Endothelial cell of coronary artery (primary cell): ENCODE measurements around the gene STAT5B. TPM values are rescaled to one million over a fixed set of nuclear protein-coding genes. Genes with fewer than 3 reads are reported as not detected.

Experiments
- total RNA-seq: library from RNA; depleted of rRNA; stranded (reverse); fragments of >200 nt; gene quantifications from 2 replicates; pipeline ENCODE4 v1.2.3, GENCODE V29; 2014

Gene STAT5B
- total RNA-seq = 30.3 and 43.4 TPM in 2 replicates

GRCh38 chr17:42276359-42276608 lies at the start of gene STAT5B:
Gene STAT5B, minus strand, starts transcription at chr17:42276391. Its CDS starts 44,264 bp downstream, at chr17:42232127.

GRCh38 chr17:42287977-42288802 lies 12.0 kb upstream of the STAT5B start, which contains the start of gene STAT5A:
Gene STAT5A, plus strand, starts transcription at chr17:42288498. Its CDS starts 914 bp downstream, at chr17:42289412.

GRCh38 chr17:42193969-42194899 lies 82.0 kb downstream of the STAT5B start, which contains the start of gene GHDC:
Gene GHDC, minus strand, starts transcription at chr17:42194494. Its CDS starts 913 bp downstream, at chr17:42193581.

GRCh38 chr17:42184713-42185620 lies 91.2 kb downstream of the STAT5B start, which contains the start of gene HCRT:
Gene HCRT, minus strand, starts transcription at chr17:42185452. Its CDS starts 87 bp downstream, at chr17:42185365.

GRCh38 chr17:42180922-42181850 lies 95.0 kb downstream of the STAT5B start, which contains the start of gene KCNH4:
Gene KCNH4, minus strand, starts transcription at chr17:42181142. Its CDS starts 197 bp downstream, at chr17:42180945.

Other genes starting within 250 kb of the STAT5B start
- 0.09 and 0.28 TPM in 2 replicates for gene C17orf113, start 225.8 kb downstream of the STAT5B start, total RNA-seq
- not detected in 2 replicates for gene ZNF385C, start 177.9 kb downstream of the STAT5B start, total RNA-seq
- gene DHX58, start 163.7 kb downstream of the STAT5B start, total RNA-seq = 4.0 and 6.8 TPM in 2 replicates
- gene KAT2A, start 155.0 kb downstream of the STAT5B start, total RNA-seq = 6.9 and 13.9 TPM in 2 replicates
- gene HSPB9, start 153.6 kb downstream of the STAT5B start, total RNA-seq = not detected in 2 replicates
- 77.1 and 79.1 TPM in 2 replicates for gene RAB5C, start 121.4 kb downstream of the STAT5B start, total RNA-seq
- under 0.01 TPM in 2 replicates for gene KCNH4, start 95.2 kb downstream of the STAT5B start, total RNA-seq
- gene HCRT, start 90.9 kb downstream of the STAT5B start, total RNA-seq = not detected in 2 replicates
- 8.5 and 15.0 TPM in 2 replicates for gene GHDC, start 81.9 kb downstream of the STAT5B start, total RNA-seq
- 14.8 and 25.9 TPM in 2 replicates for gene STAT5A, start 12.1 kb upstream of the STAT5B start, total RNA-seq
- 76.6 and 104 TPM in 2 replicates for gene STAT3, start 112.1 kb upstream of the STAT5B start, total RNA-seq
- gene CAVIN1, start 146.9 kb upstream of the STAT5B start, total RNA-seq = 733 and 826 TPM in 2 replicates
- gene ATP6V0A1, start 182.5 kb upstream of the STAT5B start, total RNA-seq = 25.6 and 39.2 TPM in 2 replicates